ENCODE measurements around the gene HDAC4.

HDAC4 gene

DNA sequence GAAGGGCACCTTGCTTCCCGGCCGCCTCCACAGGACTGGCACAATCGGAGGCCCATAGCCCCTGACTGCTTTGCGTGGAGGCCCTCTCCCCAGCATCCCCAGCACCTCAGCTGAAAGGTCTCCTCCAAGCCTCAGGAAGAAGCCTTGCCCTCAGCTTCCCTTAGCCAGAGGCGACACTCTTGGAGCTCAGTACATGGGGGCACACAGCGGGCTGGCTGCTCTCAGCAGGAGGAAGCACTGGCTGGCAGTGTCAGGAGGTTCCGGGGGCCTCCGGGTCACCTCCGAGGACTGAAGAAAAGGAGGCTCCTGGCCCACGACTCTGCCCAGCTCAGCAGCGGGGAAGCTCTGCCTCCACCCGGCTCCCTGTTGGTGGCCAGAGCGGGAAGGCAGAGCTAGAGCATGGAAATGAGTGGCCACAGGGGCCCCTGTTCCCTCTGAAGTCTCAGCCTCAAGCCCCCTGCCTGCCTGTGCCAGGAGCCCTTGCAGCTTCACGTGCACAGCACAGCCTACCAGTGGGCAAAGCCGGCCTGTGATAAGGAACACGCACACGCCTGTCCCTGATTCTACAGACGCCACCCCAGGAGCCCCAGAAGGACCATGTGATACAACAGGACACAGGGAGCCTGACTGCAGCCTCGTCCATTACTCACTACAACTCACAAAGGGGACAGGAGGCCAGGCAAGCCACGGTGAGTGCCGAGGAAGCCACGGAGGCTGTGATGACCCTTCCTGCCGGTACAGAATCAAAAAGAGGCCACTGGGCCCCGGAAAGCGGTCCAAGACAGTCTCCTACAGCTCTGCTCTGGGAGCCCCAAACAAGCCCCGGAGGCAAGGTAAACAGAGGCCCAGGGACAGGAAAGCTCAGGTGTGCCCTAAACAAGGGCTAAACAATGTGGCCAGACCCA, 15.5 kb downstream of the HDAC4 start:
- no peak for DNase-seq (ENCODE audit: low read depth in 1 of 2, low spot score in 1 of 2)

DNA sequence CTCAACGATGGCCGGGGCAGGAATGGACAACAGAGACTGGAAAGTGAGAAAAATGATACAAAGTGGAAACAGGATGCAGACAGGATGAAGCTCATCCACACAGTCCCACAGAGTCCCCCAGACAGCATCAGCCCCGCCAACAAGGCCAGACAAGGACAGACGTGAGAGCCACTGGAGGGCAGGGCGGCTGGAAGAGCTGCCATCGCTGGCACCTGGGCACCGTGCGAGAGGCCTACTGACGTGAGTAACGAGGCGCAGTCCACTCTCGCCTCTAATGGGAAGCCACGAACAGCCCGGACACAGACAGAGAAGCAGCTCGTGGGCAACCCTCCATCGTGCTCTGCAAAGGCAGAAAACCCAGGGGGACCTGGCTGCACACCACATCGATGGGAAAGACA, 17.1 kb downstream of the HDAC4 start:
- no peak for DNase-seq (ENCODE audit: low read depth in 1 of 2, low spot score in 1 of 2)

DNA sequence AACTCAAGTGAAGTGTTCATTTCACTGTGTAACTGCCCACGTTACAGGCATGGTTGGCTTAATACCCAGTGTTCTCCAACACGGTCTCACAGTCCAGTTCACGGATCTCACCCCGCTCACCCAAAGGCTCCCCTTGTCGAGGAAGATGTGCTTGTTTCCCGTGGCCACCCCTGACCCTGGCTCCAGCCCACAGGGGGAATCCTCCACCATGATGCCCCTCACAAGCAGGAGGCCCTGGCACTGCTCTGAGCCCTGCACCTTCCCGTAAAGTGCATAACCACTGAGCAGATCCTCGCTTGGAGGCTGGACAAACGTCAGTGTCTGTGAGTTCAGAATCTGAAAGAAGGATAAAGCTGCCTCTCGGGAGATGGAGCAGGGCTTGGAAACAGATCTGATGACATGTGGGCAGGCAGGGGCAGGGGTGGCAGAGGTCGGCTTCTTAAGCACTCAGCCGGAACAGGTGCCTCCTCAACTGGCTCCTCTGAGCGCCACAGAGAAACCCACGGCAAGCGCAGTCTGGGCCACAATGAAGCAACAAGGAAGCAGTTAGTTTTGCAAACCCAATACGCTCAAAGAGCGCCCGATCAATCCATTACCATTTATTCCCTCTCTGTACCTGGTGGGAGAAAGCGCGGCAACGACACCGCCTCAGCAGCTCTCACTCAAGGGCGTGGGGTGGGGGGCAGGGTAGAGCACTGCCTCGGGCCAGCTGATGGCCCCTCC, 17.6 kb downstream of the HDAC4 start:
- DNase-seq (ENCODE audit: low read depth in 1 of 2, low spot score in 1 of 2): no peak

DNA sequence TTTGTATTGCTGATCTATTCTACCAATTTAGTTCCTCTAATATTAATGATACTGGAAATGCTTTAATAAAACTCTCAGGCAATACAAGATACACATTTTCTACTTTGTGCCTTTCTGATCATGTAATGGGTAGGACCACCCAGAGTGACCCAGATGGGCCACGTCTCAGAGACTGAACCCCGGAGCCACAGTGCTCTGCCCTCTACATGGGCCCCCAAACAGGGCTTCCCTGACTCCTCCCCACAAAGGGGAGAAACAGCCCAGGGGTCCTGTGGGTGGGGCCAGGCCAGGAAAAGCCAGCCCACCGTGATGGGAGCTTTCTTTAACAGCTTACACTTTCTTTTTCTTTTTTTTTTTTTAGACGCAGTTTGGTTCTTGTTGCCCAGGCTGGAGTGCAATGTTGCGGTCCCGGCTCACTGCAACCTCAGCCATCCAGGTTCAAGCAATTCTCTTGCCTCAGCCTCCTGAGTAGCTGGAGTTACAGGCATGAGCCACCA, 18.4 kb downstream of the HDAC4 start:
- DNase-seq (ENCODE audit: low read depth in 1 of 2, low spot score in 1 of 2): no peak

DNA sequence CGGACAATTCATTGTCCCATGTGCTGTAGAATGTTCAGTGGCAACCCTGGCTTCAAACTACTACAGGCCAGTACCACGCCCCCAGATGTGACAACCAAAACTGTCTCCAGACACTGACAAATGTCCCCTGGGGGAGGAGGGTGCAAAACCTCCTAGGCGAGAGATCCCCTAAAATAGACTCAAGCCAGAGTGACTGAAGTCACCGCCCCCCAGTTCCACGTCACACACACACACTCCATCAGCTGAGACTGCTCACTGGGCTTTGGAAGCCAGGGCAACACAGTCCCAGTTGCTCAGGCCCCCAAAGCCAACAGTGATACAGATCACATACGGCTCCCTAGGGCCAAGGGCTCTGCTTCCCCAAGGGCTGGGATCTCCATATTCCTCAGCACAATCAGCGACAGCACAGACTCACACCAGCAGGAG, 19.1 kb downstream of the HDAC4 start:
- DNase-seq (ENCODE audit: low read depth in 1 of 2, low spot score in 1 of 2): no peak

DNA sequence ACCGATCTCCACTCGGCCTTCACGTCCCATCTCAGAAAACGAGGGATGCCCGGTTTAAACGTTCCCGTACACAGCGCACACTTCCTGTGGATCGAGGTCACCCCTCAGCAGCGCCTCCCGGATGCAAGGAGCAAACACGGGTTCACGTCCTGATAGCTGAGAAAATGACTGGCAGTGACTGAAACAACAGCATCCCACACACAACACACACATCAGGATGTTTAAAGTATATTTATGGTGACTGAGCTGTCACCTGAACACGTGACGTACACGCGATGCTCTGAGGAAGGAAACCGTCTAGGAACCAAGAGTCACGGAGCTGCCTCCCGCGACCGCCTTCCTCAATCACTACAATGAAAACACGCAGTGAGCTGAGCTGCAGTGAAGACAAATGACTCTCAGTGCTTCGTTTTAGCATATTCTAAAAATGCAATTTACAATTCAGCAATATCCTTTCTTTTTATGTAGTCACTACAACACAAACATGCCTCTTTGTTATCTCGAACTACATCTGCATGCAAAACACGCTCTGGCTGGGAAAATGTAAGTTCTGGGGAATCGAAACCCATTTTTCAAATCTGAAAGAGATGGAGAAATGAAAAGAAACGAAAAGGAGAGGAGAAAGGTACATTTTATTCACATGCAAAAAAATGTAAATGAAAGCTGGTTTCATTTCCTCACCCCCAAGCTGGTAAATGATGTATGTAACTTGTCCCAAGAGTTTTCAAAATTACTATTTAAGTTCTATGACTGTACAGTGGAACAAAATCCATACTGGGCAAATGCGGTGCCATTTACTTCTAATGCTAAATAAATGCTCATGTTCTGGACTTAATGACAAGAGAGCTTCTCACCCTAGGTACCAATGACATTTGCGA, 19.8 kb downstream of the HDAC4 start:
- peak; percentile 32 to 64 for DNase-seq (ENCODE audit: low read depth in 1 of 2, low spot score in 1 of 2)

DNA sequence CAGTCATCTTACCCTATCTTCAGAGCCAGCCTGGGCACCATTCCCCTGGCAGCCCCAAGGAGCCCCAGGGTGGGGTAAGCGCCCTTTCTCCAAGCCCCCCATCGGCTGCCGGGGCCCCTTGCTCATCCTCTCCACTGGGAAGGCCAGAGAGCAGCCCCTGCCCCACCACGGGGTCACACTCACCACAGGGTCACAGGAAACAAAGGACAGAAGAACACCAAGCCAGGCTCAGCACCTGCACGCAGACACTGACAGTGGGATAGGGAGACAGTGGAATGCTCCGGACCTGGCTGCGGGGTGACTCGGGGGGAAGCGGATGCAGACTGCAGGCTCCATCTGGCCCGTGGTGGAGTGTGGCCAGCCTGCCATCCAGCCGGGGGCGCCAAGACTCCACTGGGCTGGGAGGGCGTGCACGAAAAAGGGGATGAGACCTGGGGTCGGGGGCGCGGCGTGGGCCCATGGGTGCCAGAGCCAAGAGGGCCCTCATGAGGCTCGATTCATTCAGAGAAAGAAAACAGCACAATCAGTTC, 21.1 kb downstream of the HDAC4 start:
- DNase-seq (ENCODE audit: low read depth in 1 of 2, low spot score in 1 of 2): no peak

DNA sequence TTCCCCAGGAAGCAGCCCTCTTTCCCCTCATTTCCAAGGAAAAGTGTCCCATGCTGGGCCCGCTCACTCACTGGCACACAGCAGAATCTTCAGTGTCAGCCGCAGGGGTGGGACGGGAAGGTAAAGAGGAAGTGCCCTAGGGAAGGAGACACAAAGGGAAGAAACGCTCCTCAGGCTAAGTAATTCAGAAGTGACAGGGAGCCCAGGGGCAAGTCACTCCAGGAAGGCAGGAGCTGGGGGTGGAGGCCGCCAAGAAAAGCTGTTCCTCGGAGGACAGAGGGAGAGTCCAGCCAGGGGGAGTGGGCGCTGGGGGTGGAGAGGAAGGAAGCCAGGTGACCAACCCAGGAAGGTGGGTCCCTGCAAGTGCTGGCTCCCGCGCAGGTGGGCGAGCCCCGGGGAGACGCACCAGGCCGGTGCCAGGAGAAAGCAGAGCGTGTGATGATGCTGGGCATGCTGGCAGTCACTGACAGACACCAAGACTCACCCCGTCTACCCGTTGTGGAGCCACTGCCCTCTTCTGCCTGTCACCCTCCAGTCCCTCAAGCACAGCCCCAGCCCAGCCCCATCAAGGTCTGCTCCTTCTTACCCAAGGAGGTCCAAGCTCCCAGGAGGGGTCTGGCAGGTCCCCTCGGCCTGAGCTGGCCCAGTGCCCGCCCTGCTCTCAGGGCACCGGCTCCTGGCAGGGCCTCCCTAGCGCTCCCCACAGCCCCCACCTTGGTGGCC, 21.7 kb downstream of the HDAC4 start:
- DNase-seq (ENCODE audit: low read depth in 1 of 2, low spot score in 1 of 2): no peak

DNA sequence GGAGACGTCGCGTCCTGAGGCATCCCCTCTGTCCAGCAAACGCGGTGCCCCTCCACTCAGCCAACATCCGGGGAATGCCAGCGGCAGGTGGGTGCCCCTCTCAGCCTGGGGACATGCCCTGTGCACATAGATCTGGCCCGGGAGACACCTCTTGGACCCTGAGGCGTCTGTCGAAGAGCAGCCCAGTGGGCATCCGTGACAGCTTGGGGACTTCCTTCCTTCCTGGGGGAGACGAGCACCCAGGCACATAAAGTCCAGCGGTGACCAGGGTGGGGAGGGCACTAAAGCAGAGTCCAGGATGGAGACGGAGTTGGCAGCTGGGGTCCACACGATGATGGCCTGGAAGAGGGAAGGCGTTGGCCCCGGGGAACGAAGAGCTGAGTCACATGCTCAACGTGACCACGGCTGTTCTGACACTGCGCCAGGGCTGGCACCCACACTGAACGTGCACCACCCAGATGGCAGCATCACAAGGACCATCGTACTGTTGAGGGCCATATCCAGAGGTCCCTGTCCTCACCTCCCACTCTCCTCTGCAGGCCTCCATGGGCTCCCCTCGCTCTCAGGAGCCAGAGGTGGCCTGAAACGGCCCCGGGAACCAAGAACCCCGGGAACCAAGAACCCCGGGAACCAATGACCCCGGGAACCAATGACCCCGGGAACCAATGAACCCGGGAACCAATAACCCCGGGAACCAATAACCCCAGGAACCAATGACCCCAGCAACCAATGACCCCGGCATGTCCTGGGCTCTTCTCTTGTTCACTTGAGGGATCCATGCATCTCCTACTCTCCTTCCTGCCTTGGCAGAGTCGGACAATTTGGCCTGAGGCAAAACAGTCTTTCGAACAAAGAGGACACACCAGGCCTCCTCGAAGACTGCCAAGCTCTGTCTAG, 22.6 kb downstream of the HDAC4 start:
- DNase-seq (ENCODE audit: low read depth in 1 of 2, low spot score in 1 of 2): no peak

DNA sequence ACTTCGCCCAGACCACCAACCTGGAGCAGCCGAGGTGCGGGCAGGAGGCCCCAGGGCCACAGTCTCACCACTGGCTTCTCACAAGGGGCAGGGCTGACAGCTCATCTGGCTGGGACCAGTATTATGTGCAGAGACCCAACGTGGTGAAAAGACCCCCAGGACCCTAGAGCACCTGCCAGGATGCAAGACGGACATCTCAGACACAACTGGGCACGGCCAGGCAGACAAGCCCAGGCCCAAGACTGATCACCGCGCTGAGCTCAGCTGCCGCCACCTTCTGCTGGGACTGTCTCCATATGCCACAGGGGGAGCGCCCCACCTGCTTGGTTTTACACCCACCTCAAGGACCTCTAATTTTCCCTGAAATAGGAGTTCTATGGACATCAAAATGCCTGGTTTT, 23.2 kb downstream of the HDAC4 start:
- no peak for DNase-seq (ENCODE audit: low read depth in 1 of 2, low spot score in 1 of 2)

DNA sequence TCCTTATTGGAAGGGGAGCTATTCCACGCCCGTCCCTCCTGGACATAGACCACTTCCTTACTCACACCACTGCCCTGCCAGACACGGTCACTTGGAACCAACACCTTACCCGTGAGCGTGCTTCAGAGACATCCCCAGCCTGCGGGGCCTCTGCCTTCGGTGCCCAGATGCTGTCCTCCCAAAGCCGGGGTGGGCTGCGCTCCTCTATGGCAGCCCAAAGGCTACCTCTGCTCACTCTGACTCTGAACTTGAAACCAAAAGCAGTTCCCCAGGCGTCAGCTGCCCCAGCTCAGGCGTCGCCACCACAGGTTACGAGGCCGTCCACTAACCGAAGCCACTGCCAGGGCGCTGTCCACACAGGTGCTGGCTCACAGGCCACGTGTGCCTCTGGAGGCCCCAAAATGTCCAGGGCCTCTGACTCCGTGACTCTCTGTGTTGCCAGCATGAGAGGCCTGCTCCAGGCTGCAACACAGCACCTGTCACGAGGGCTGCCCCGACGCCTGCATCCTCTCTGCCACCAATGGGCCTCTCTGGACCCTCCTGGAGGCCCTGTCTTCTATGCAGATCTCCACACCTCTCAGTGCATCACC, 23.8 kb downstream of the HDAC4 start:
- no peak for DNase-seq (ENCODE audit: low read depth in 1 of 2, low spot score in 1 of 2)

DNA sequence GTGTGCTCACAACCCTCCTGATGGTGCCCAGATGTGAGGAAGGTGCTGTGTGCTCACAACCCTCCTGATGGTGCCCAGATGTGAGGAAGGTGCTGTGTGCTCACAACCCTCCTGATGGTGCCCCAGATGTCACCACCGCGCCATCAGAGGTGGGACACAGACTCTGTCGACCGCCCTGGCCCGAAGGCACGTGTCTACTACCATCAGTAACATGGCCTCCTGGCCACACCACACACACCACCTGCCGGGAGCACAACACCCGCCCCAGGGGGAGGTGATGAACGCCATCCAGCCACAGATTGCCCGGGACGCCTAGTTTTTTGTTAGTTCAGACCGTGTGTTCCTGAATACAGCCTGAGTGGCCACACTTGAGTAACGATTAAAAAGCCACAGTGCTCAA, 24.5 kb downstream of the HDAC4 start:
- no peak for DNase-seq (ENCODE audit: low read depth in 1 of 2, low spot score in 1 of 2)

DNA sequence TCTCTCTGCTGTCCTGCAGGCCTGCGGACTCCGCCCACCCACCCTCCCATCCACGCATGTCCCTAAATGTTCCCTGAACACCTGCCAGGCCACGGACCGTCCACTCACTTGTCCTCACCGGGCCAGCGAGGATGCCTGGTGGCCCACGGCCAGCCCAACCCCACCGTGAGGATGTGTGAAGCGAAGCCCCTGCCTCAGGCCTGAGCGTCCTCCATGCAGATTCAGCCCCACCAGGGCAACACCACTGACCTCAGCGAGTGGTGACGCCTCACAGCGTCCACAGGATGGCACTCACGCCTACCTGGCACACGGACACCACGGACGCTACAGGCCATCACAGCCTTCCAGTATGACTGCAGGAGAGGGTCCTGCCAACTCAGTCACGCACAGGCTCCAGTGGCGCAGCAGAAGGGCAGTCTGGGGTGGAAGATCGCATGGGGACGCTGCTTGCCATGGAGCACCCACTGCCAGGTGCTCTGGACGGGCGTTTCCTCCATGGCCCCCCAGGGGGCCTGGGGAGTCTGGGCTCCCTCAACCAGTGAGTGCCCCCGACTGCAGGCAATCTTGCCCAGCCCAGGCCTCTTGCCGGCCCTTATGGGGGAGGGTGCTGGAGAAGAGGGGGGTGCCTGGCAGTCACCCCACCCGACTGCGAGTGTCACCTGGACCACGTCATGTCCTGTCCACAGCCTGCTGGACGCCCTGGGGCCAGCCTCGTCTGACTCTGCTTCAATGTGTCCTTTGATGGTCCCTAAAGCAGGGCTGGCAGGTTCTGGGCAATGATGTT, 25.4 kb downstream of the HDAC4 start:
- DNase-seq (ENCODE audit: low read depth in 1 of 2, low spot score in 1 of 2): no peak

DNA sequence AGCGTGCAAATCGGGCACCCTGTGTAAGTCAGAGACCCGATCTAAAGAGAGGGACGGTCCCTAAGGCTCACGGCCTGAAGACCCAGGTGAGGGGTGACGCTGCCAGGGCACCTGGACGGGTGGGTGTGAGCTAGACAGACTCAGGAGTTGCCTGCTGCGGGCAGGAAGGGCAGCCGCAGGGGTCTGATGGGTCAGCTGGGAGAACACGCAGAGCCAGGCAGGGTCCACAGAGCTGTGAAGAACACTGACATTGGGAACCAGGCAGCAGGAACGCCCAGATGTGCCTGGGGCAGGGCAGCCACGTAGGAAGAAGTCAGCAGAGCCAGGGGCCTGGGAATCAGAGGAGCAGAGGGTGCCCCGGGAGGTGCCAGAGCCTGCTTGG, 25.9 kb downstream of the HDAC4 start:
- no peak for DNase-seq (ENCODE audit: low read depth in 1 of 2, low spot score in 1 of 2)

DNA sequence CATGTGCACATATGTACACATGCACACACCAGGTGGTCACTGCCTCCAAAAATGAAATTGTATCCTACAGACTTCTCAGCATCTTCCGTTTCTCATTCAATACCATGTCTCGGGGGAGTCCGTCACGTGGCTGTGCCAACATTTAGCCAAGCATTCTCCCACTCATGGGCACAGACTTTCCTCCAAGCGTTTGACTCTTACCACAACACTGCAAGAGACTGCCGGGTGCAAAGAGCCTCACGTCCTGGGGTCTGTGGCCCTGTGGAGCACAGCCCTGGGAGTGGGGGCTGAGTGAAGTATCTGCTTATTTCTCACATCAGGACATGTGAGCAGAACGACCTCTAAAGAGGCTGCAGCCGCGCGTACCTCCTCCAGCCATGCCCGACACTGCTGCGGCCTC, 28.0 kb downstream of the HDAC4 start:
- DNase-seq (ENCODE audit: low read depth in 1 of 2, low spot score in 1 of 2): no peak

DNA sequence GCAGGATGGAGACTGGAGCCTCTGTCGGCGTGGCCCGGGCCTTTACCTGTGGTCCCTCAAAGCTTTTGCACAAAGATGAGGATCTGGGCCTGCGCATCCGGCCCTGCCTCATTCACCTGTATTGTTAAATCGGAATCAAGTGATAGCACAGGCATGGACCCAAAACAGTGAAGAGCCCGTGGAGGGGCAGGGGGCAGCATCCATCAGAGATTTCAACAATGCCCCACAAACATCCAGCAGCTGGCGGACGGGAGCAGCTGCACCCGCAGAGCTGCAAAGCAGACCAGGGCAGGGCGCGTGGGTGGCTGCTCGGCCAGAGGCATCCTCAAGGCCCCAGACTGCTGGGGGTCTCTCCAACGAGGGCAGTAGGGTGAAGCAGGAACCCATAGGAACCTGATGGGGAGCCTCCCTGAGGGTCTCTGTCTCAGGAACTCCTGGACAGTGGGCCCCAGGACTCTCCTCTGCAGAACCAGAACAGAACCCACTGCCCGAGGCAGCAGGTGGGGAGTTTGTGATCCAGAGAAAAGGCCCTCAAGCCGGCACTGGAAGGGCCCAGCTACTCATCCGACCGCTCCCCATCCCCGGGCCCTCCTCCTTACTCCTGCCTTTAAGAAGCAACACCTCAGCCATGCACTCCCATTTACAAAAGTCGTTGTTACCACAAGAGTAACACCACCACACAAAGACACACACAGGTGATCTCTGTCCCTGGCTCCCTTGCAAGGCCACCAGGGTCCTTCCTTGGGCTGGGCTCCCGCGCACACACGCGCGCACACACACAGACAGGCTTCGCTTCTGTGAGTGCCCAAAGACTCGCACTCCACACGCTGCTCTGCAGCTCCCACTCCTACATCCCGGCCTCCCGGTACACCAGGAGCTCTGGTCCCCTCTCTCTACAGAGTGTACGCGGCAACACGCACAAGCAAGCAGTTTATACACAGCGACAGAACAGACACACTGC, 28.8 kb downstream of the HDAC4 start:
- no peak for DNase-seq (ENCODE audit: low read depth in 1 of 2, low spot score in 1 of 2)

All from activated CD4-positive, alpha-beta T cell treated with anti-CD3 and anti-CD28 coated beads, Interleukin-2, amount 50 U/mL, for 24 hours (primary cell).